K562 (cell line): Measurements from ENCODE around the gene PI4KA. TPM values are rescaled to one million over a fixed set of nuclear protein-coding genes. Genes with fewer than 3 reads are reported as not detected.

Source experiments
- ARID3A ChIP-seq: IDR thresholded peaks from 2 replicates; pipeline ENCODE4 v1.6.1; 2012; ENCODE audit warnings: low read depth, low read length, improper control_type of control experiment, borderline replicate concordance
- CBX8 ChIP-seq: fragments of 200-600 bp; sonication (generic); IDR thresholded peaks from 2 replicates; pipeline ENCODE4 v1.6.1; 2012; ENCODE audit warnings: borderline replicate concordance, mixed run types, low read depth, mild to moderate bottlenecking, moderate library complexity, mixed read lengths, low read length, control low read depth, inconsistent platforms; ENCODE audit not compliant: poor library complexity, severe bottlenecking; ENCODE audit errors: extremely low read depth
- EP400 ChIP-seq: fragments of 450-650 bp; IDR thresholded peaks from 2 replicates; pipeline ENCODE4 v1.6.1; 2017; ENCODE audit warnings: antibody characterized with exemption, mild to moderate bottlenecking, moderate library complexity
- HMGN3 ChIP-seq: IDR thresholded peaks from 2 replicates; pipeline ENCODE4 v1.6.1; 2011; ENCODE audit warnings: borderline replicate concordance, low read depth, mild to moderate bottlenecking, mixed read lengths, low read length; ENCODE audit not compliant: insufficient read length; ENCODE audit errors: extremely low read depth
- MTA2 ChIP-seq: fragments of 450-650 bp; IDR thresholded peaks from 2 replicates; pipeline ENCODE4 v1.6.1; 2016; ENCODE audit warnings: low read depth
- RBM17 ChIP-seq: fragments of 200-400 bp; formaldehyde crosslinking; IDR thresholded peaks from 2 replicates; pipeline ENCODE4 v1.6.1; 2017; ENCODE audit warnings: low read depth, mild to moderate bottlenecking, low read length, borderline replicate concordance
- RHOXF2B ChIP-seq: fragments of 250-450 bp; sonication (Bioruptor Pico); conservative IDR thresholded peaks from 2 replicates; pipeline ENCODE4 v1.5.1; 2021
- ZNF444 ChIP-seq: fragments of 250-450 bp; sonication (Bioruptor Pico); IDR thresholded peaks from 2 replicates; pipeline ENCODE4 v1.4.0; 2020; ENCODE audit warnings: mild to moderate bottlenecking, moderate library complexity
- polyA plus RNA-seq, 8 experiments: library from polyadenylated mRNA; depleted of rRNA in 4 of 8; stranded (reverse) in 5 of 8; unstranded in 3 of 8; fragments of >200 nt; fragmentation: Nextera tagmentation in 2 of 8; fragmentation: Illumina TruSeq in 1 of 8; extraction: Ambion mirVana in 2 of 8; extraction: Trizol in 1 of 8; gene quantifications; 2 replicates each; pipeline versions ENCODE4 v1.2.1 to v1.2.3, GENCODE V29; 2011 to 2014; ENCODE audit warnings: inconsistent platforms in 1 of 8, missing spikeins in 1 of 8
- total RNA-seq, 7 experiments: library from RNA; depleted of rRNA in 6 of 7; stranded (reverse); fragments of >200 nt in 6 of 7; fragmentation: Illumina TruSeq in 2 of 7; extraction: Trizol in 2 of 7; gene quantifications; 2 replicates each; pipeline versions ENCODE4 v1.2.1 to v1.2.3, GENCODE V29; 2011 to 2021; ENCODE audit warnings: low replicate concordance in 1 of 7
- TF ChIP-seq, protein P1 (sequence below): fragments of 250-450 bp; sonication (Bioruptor Pico); IDR thresholded peaks from 2 replicates; pipeline ENCODE4 v1.5.0; 2021
- TF ChIP-seq, protein P2 (sequence below): sonication (generic); IDR thresholded peaks from 2 replicates; pipeline ENCODE4 v1.6.1; 2016
- TF ChIP-seq, protein P3 (sequence below): fragments of 250-450 bp; sonication (Bioruptor Pico); IDR thresholded peaks from 2 replicates; pipeline ENCODE4 v1.8.0; 2021; ENCODE audit warnings: borderline replicate concordance, mild to moderate bottlenecking, moderate library complexity; ENCODE audit not compliant: poor library complexity, severe bottlenecking

Gene PI4KA
- total and polyA plus RNA-seq, 9 of the 15 experiments (the other 6 are each of a cell fraction or from before 2014, with no cell fraction given), result 7.3 to 187 (median 84.7) TPM

DNA sequence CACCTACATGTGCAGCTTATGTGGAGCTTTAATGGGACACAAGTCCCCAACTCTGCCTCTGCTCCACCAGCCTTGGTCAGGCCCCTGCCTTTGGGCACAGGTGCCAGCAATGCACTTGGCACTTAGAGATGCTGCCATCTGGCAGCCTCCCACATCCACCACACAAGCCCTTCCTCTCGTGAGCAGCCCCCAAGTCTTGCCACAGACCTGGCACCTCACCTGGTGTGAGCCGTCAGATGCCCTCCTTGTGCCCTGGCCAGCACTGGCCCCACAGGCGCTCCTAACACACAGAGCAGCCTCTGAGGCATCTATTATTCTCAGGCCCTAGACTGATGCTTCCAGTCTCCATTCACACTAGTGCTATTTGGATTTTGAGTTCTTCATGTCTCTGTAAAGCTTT lies 109.2 kb downstream of the PI4KA start (continued):
- no peak for TF ChIP-seq CBX8
- TF ChIP-seq, protein P1, sequence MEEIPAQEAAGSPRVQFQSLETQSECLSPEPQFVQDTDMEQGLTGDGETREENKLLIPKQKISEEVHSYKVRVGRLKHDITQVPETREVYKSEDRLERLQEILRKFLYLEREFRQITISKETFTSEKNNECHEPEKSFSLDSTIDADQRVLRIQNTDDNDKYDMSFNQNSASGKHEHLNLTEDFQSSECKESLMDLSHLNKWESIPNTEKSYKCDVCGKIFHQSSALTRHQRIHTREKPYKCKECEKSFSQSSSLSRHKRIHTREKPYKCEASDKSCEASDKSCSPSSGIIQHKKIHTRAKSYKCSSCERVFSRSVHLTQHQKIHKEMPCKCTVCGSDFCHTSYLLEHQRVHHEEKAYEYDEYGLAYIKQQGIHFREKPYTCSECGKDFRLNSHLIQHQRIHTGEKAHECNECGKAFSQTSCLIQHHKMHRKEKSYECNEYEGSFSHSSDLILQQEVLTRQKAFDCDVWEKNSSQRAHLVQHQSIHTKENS, result 0 out of 2 replicates have a peak, but pooled peaks have one; percentile 27
- TF ChIP-seq EP400, result no peak
- TF ChIP-seq, protein P2, sequence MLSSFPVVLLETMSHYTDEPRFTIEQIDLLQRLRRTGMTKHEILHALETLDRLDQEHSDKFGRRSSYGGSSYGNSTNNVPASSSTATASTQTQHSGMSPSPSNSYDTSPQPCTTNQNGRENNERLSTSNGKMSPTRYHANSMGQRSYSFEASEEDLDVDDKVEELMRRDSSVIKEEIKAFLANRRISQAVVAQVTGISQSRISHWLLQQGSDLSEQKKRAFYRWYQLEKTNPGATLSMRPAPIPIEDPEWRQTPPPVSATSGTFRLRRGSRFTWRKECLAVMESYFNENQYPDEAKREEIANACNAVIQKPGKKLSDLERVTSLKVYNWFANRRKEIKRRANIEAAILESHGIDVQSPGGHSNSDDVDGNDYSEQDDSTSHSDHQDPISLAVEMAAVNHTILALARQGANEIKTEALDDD, result no peak
- TF ChIP-seq HMGN3, result no peak
- TF ChIP-seq MTA2, result no peak
- TF ChIP-seq ZNF444 (CRISPR knock-in tag), result no peak
- no peak for TF ChIP-seq ARID3A
- 0 out of 2 replicates have a peak, but pooled peaks have one; percentile 46 for TF ChIP-seq RHOXF2B
- TF ChIP-seq, protein P3, sequence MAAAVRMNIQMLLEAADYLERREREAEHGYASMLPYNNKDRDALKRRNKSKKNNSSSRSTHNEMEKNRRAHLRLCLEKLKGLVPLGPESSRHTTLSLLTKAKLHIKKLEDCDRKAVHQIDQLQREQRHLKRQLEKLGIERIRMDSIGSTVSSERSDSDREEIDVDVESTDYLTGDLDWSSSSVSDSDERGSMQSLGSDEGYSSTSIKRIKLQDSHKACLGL (CRISPR knock-in tag), result peak; percentile 1
- no peak for TF ChIP-seq RBM17
